H1 (cell line): ENCODE results near the gene TTC3. TPM values are rescaled to one million over a fixed set of nuclear protein-coding genes. Genes with fewer than 3 reads are reported as not detected.

Experiments used
- CTCF ChIA-PET: fragments of 300-600 bp; sonication (Branson Sonifier 250); formaldehyde crosslinking; loops from one replicate; lab custom pipeline; 2021; ENCODE audit not compliant: partially characterized antibody; lab: Charles Lee
- POLR2A ChIA-PET: fragments of 300-600 bp; sonication (Branson Sonifier 250); formaldehyde crosslinking; loops from one replicate; lab custom pipeline; 2021; ENCODE audit warnings: inconsistent platforms; ENCODE audit not compliant: partially characterized antibody; lab: Charles Lee
- DNase-seq, 2 experiments: peaks; one replicate each; pipeline versions ENCODE4 v3.0.0 to v3.0.0-alpha.2; 2010 to 2022; ENCODE audit warnings: low spot score in 2 of 2, low read depth in 1 of 2, mixed read lengths in 1 of 2
- FAIRE-seq: peaks from 2 replicates; lab custom pipeline; 2011; peaks lifted over from hg19 to GRCh38; lab: Jason Lieb, UNC
- H2AFZ ChIP-seq: 2 replicates; pipeline ENCODE4 v1.8.1; 2012; ENCODE audit warnings: low read length, inconsistent platforms
- H2AK5ac ChIP-seq: 2 replicates; pipeline ENCODE4 v1.6.1; 2013; ENCODE audit warnings: low read depth, low read length
- H2BK120ac ChIP-seq: replicated peaks from 2 replicates; pipeline ENCODE3; 2013; ENCODE audit warnings: low read depth, low read length, inconsistent platforms
- H2BK12ac ChIP-seq: 2 replicates; pipeline ENCODE4 v1.6.1; 2013; ENCODE audit warnings: low read depth, low read length
- H2BK15ac ChIP-seq: 2 replicates; pipeline ENCODE4 v1.6.1; 2013; ENCODE audit warnings: low read length
- H2BK20ac ChIP-seq: 2 replicates; pipeline ENCODE4 v1.6.1; 2013; ENCODE audit warnings: low read length
- H2BK5ac ChIP-seq: 2 replicates; pipeline ENCODE4 v1.6.1; 2013; ENCODE audit warnings: low read depth, low read length
- H3K14ac ChIP-seq: 2 replicates; pipeline ENCODE4 v1.6.1; 2013; ENCODE audit warnings: inconsistent platforms; ENCODE audit not compliant: insufficient read length
- H3K18ac ChIP-seq: 2 replicates; pipeline ENCODE4 v1.6.1; 2013; ENCODE audit warnings: low read length; ENCODE audit errors: extremely low read depth
- H3K23ac ChIP-seq: 2 replicates; pipeline ENCODE4 v1.6.1; 2013; ENCODE audit warnings: inconsistent platforms; ENCODE audit not compliant: insufficient read length
- H3K23me2 ChIP-seq: 2 replicates; pipeline ENCODE4 v1.6.1; 2013; ENCODE audit warnings: low read depth, low read length
- H3K27ac ChIP-seq: 2 replicates; pipeline ENCODE4 v1.6.1; 2011; ENCODE audit warnings: low read depth, low read length, inconsistent platforms
- H3K27me3 ChIP-seq, 4 experiments: replicated peaks in 1 of 4; 1 replicate in 1 of 4; 2 replicates in 3 of 4; pipeline versions ENCODE4 v1.6.1 to v1.8.1; 2011 to 2013; ENCODE audit warnings: low read length in 3 of 4, mild to moderate bottlenecking in 3 of 4, inconsistent platforms in 2 of 4, mixed read lengths in 2 of 4, moderate library complexity in 1 of 4; ENCODE audit not compliant: control insufficient read depth in 3 of 4, insufficient read depth in 3 of 4; ENCODE audit errors: extremely low read depth in 1 of 4
- H3K36me3 ChIP-seq, 4 experiments: 2 replicates each; pipeline versions ENCODE4 v1.6.1 to v1.8.1; 2011 to 2013; ENCODE audit warnings: mild to moderate bottlenecking in 4 of 4, low read length in 3 of 4, moderate library complexity in 2 of 4, control low read depth in 1 of 4, inconsistent platforms in 1 of 4; ENCODE audit not compliant: insufficient read depth in 4 of 4, control insufficient read depth in 2 of 4
- H3K4ac ChIP-seq: replicated peaks from 2 replicates; pipeline ENCODE3; 2013; ENCODE audit warnings: low read length, low read depth, mixed read lengths, inconsistent platforms; ENCODE audit not compliant: insufficient read length
- H3K4me1 ChIP-seq, 4 experiments: replicated peaks in 1 of 4; 1 replicate in 1 of 4; 2 replicates in 3 of 4; pipeline versions ENCODE4 v1.6.1 to v1.8.1; 2011 to 2013; ENCODE audit warnings: low read length in 3 of 4, inconsistent platforms in 2 of 4, mixed read lengths in 1 of 4; ENCODE audit not compliant: insufficient read depth in 4 of 4, control insufficient read depth in 3 of 4
- H3K4me2 ChIP-seq, 2 experiments: 2 replicates each; pipeline versions ENCODE4 v1.6.1 to v1.8.1; 2011 to 2013; ENCODE audit warnings: low read depth in 2 of 2, low read length in 2 of 2, control low read depth in 1 of 2, inconsistent platforms in 1 of 2, mild to moderate bottlenecking in 1 of 2; ENCODE audit not compliant: insufficient read depth in 1 of 2
- H3K4me3 ChIP-seq, 4 experiments: fragments of 200-600, 300-600 bp in 1 of 4; sonication (generic), shearing (Covaris generic), sonication (Bioruptor Twin) in 1 of 4; 2 replicates each; pipeline versions ENCODE4 v1.5.1 to v1.8.1; 2011 to 2016; ENCODE audit warnings: low read length in 4 of 4, low read depth in 3 of 4, control low read depth in 2 of 4, inconsistent platforms in 2 of 4, mild to moderate bottlenecking in 2 of 4, mixed read lengths in 1 of 4, moderate library complexity in 1 of 4; ENCODE audit not compliant: insufficient read depth in 2 of 4; ENCODE audit errors: extremely low read depth in 1 of 4
- H3K56ac ChIP-seq: replicated peaks from 2 replicates; pipeline ENCODE3; 2013; ENCODE audit warnings: low read depth, mild to moderate bottlenecking, mixed read lengths, low read length, inconsistent platforms; ENCODE audit not compliant: insufficient read length
- H3K79me1 ChIP-seq: 2 replicates; pipeline ENCODE4 v1.6.1; 2013; ENCODE audit warnings: low read depth, low read length, control low read depth
- H3K79me2 ChIP-seq, 2 experiments: 2 replicates each; pipeline versions ENCODE4 v1.6.1 to v1.8.1; 2012 to 2013; ENCODE audit warnings: low read length in 2 of 2, mild to moderate bottlenecking in 2 of 2, inconsistent platforms in 1 of 2; ENCODE audit not compliant: insufficient read depth in 2 of 2, control insufficient read depth in 1 of 2
- H3K9ac ChIP-seq, 4 experiments: replicated peaks in 1 of 4; 1 replicate in 1 of 4; 2 replicates in 3 of 4; pipeline versions ENCODE4 v1.6.1 to v1.8.1; 2011 to 2013; ENCODE audit warnings: low read depth in 3 of 4, low read length in 3 of 4, control low read depth in 2 of 4, mild to moderate bottlenecking in 2 of 4, moderate library complexity in 2 of 4, inconsistent platforms in 1 of 4; ENCODE audit errors: extremely low read depth in 1 of 4
- H3K9me3 ChIP-seq, 2 experiments: 2 replicates each; pipeline versions ENCODE4 v1.6.1 to v1.8.1; 2012 to 2013; ENCODE audit warnings: mild to moderate bottlenecking in 2 of 2, moderate library complexity in 2 of 2, control low read depth in 1 of 2, inconsistent platforms in 1 of 2, low read depth in 1 of 2, low read length in 1 of 2, mixed read lengths in 1 of 2; ENCODE audit not compliant: insufficient read depth in 2 of 2
- H4K20me1 ChIP-seq, 2 experiments: replicated peaks in 1 of 2; 2 replicates each; pipeline versions ENCODE3 to v1.8.1; 2011 to 2013; ENCODE audit warnings: inconsistent platforms in 2 of 2, low read length in 2 of 2, mild to moderate bottlenecking in 1 of 2; ENCODE audit not compliant: insufficient read depth in 2 of 2, control insufficient read depth in 1 of 2
- H4K5ac ChIP-seq: 2 replicates; pipeline ENCODE4 v1.6.1; 2013; ENCODE audit warnings: low read length, low read depth, mixed read lengths, inconsistent platforms; ENCODE audit not compliant: insufficient read length
- H4K8ac ChIP-seq: 2 replicates; pipeline ENCODE4 v1.8.0; 2013; ENCODE audit warnings: mild to moderate bottlenecking, moderate library complexity, low read length, inconsistent platforms; ENCODE audit not compliant: insufficient read depth; ENCODE audit errors: extremely low read depth
- H4K91ac ChIP-seq: replicated peaks from 2 replicates; pipeline ENCODE3; 2013; ENCODE audit warnings: low read length, mixed read lengths, inconsistent platforms; ENCODE audit not compliant: insufficient read length
- EZH2 ChIP-seq: fragments of 200-600 bp; sonication (generic); IDR thresholded peaks from 2 replicates; pipeline ENCODE4 v1.7.1; 2012; ENCODE audit warnings: low read depth, mild to moderate bottlenecking, moderate library complexity, low read length, inconsistent platforms; ENCODE audit not compliant: severe bottlenecking
- FOSL1 ChIP-seq: IDR thresholded peaks from 2 replicates; pipeline ENCODE4 v1.6.1; 2011; ENCODE audit warnings: mild to moderate bottlenecking, low read depth, low read length, moderate library complexity; ENCODE audit not compliant: insufficient read depth
- PHF8 ChIP-seq: fragments of 200-600 bp; sonication (generic); conservative IDR thresholded peaks from 2 replicates; pipeline ENCODE4 v1.7.1; 2012; ENCODE audit warnings: low read depth, mild to moderate bottlenecking, inconsistent platforms, low read length, moderate library complexity
- POLR2A ChIP-seq, 2 experiments: IDR thresholded peaks; 1 replicate in 1 of 2; 2 replicates in 1 of 2; pipeline ENCODE4 v1.6.1; 2011; ENCODE audit warnings: low read depth in 2 of 2, low read length in 2 of 2, mild to moderate bottlenecking in 2 of 2; ENCODE audit errors: control extremely low read depth in 1 of 2
- YY1 ChIP-seq: IDR thresholded peaks from 2 replicates; pipeline ENCODE4 v1.6.1; 2011; ENCODE audit warnings: low read depth, mild to moderate bottlenecking, low read length
- WGBS, 2 experiments: shearing (Covaris generic) in 1 of 2; methylation state at CpG; one replicate each; pipeline versions ENCODE4 v1.1.6 to v1.1.7; 2013 to 2015; ENCODE audit warnings: low lambda C conversion rate in 2 of 2, mixed read lengths in 2 of 2, inconsistent platforms in 1 of 2, low coverage in 1 of 2, missing lambda C conversion rate in 1 of 2; ENCODE audit not compliant: insufficient replicate concordance in 2 of 2, insufficient coverage in 1 of 2, insufficient read length in 1 of 2; ENCODE audit errors: extremely low coverage in 1 of 2, missing lambda C conversion rate in 1 of 2; 5-methylcytosine and 5-hydroxymethylcytosine counted together
- polyA plus RNA-seq, 7 experiments: library from polyadenylated mRNA; depleted of rRNA in 3 of 7; stranded (reverse) in 5 of 7; unstranded in 2 of 7; fragments of >200 nt in 5 of 7; fragments of 200-250 nt in 2 of 7; gene quantifications; 1 replicate in 5 of 7; 2 replicates in 1 of 7; 4 replicates in 1 of 7; pipeline versions ENCODE4 v1.2.1 to v1.2.3, GENCODE V29; 2011 to 2013; ENCODE audit warnings: missing spikeins in 2 of 7, mixed read lengths in 2 of 7
- total RNA-seq: library from RNA; stranded (reverse); fragmentation: NEBNext Ultra II Directional; extraction: Animal tissue kit (Norgen Biotek cat#: 25700); gene quantifications from 2 replicates; pipeline ENCODE4 v1.2.1, GENCODE V29; 2021

Gene TTC3
- total and polyA plus RNA-seq, 2 of the 8 experiments (the other 6 are each of a cell fraction or from before 2014, with no cell fraction given): 11.0 to 36.2 TPM

DNA sequence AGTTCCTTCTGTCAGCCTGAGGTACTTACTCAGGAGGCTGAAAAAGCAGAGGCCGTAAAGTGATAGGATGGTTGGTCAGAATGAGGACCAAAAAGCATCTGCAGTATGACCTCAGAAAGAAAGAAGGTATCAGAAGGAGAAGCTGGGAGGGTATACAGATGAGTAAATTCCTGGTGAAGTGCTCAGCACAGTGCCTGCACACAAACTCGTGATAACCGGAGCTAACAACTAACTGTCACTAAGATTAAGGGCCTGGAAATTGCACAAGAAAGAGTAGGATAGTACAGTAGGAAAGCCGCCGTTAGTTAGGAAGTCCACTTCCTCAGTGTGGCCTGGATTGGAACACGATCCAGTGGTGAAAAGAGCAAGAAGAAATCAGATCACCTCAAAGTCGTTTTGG lies 131.5 kb downstream of the TTC3 start:
- no peak overlapping the region for H3K23ac ChIP-seq
- H3K27me3 ChIP-seq: no peaks in the 10 kb centered on the region
- H3K79me2 ChIP-seq: no peaks in the 10 kb centered on the region
- H3K4me2 ChIP-seq: no peak overlapping the region
- H2AFZ ChIP-seq: no peak overlapping the region
- no peak overlapping the region for H2BK5ac ChIP-seq
- no peak overlapping the region for H3K56ac ChIP-seq
- no peak overlapping the region for H2BK20ac ChIP-seq
- DNase-seq (no peak), FAIRE-seq (no peak)
- H2BK120ac ChIP-seq: no peak overlapping the region
- CTCF ChIA-PET: no interaction called here
- H3K23me2 ChIP-seq: no peaks in the 10 kb centered on the region
- POLR2A ChIA-PET: no interaction called here
- no peak overlapping the region for H3K4me3 ChIP-seq
- H3K18ac ChIP-seq: no peak overlapping the region
- H4K8ac ChIP-seq: no peak overlapping the region
- no peak for TF ChIP-seq PHF8
- TF ChIP-seq FOSL1: no peak
- TF ChIP-seq EZH2: no peak
- TF ChIP-seq POLR2A (IDR thresholded peaks at IDR 0.05; ENCODE audit: control extremely low read depth in 1 of 2, low read depth in 2 of 2, low read length in 2 of 2): no peak
- no peak for TF ChIP-seq YY1
- 0 out of 4 replicates have a peak, but pooled peaks cover 0 to 3% of the 10 kb centered on the region in 2 experiments for H3K9me3 ChIP-seq
- H3K36me3 ChIP-seq: no peaks in the 10 kb centered on the region; a peak in 1 of 8 replicates
- no peak overlapping the region for H3K9ac ChIP-seq
- H3K4me1 ChIP-seq: peaks cover 0 to 2% (median 1%) of the 10 kb centered on the region in 4 experiments; a peak in 1 of 7 replicates
- H4K91ac ChIP-seq: no peak overlapping the region
- H2AK5ac ChIP-seq: no peak overlapping the region
- H3K79me1 ChIP-seq: no peaks in the 10 kb centered on the region
- H3K4ac ChIP-seq: no peak overlapping the region
- no peak overlapping the region for H2BK12ac ChIP-seq
- H3K27ac ChIP-seq: no peak overlapping the region
- H4K5ac ChIP-seq: no peak overlapping the region
- no peaks in the 10 kb centered on the region for H4K20me1 ChIP-seq
- no peak overlapping the region for H2BK15ac ChIP-seq
- no peak overlapping the region for H3K14ac ChIP-seq
- WGBS, 2 experiments: 91% methylated on average over 7 of the region's 7 CpGs; no CpG with 5 or more reads in 1 of the 2 experiments
